ENCODE measurements around the gene RRAGD. TPM values are rescaled to one million over a fixed set of nuclear protein-coding genes. Genes with fewer than 3 reads are reported as not detected.

RRAGD gene, protein sequence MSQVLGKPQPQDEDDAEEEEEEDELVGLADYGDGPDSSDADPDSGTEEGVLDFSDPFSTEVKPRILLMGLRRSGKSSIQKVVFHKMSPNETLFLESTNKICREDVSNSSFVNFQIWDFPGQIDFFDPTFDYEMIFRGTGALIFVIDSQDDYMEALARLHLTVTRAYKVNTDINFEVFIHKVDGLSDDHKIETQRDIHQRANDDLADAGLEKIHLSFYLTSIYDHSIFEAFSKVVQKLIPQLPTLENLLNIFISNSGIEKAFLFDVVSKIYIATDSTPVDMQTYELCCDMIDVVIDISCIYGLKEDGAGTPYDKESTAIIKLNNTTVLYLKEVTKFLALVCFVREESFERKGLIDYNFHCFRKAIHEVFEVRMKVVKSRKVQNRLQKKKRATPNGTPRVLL
- total RNA-seq (ENCODE audit: insufficient read depth, low replicate concordance), result 9.6 TPM

DNA sequence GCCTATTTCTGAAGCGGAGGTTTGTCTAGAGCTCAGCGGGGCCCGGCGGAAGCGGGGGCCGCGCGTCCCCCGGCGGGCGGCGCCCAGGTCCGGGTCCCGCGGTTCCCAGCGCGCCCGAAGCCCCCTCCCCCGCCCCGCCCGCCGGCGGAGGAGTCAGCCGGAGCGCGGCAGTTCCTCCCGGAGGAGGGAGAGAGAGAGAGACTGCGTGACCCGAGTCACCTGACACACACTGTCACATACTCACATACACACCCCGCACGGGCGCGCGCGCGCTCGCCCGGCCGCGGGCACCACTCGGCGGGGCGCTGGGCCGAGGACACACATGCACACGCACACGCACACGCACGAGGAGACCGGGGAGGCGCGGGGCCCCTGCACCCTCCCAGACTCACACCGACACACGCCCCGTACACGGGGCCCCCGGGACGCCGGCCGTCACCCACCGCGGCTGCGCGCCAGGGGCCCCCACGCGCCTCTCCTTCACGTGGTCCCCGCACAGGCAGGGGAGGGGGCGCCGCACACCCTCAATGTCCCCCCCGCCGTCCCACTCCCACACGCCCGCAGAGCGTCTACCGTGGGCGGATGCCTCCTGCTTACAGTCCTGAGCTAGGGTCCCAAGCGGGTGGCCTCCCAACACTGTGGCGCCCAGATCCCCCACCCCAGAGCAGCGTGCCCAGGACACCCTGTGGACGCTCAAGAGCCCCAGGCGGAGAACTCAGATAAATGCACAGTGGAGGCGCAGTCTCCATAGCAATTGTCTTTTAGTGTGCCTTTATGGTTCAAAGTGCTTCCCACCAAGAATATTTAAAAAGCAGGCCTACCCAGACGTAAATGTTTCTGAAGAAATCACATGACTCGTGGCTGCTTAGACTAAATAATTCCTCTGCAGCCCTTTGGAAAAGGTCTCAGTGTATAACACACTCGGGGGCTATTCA is at the start of gene RRAGD:
Gene RRAGD, minus strand, starts transcription at position 203 of the 935 bp plus-strand sequence. CDS start 280 bp downstream, outside the sequence.
- peak; percentile 50 for DNase-seq (ENCODE audit: low spot score)

GRCh38 chr6:89460713-89461112 is 48.6 kb upstream of the RRAGD start:
- DNase-seq (ENCODE audit: low spot score), result no peak

DNA sequence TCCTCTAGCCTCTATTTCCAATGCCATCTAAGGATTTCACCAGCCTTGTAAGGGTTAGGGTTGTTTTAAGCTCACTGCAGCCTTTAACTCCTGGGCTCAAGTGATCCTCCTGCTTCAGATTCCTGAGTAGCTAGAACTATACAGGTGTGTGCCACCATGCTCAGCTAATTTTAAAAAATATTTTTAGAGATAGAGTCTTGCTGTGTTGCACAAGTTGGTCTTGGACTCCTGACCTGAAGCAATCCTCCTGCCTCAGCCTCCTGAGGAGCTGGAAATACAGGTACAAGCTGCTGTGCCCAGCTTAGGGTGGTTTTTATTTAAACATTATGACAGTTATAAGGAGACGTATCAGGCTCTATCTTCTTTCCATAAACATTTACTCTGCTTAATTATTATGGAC is 47.4 kb upstream of the RRAGD start:
- no peak for DNase-seq (ENCODE audit: low spot score)

GRCh38 chr6:89458704-89459103 is 46.6 kb upstream of the RRAGD start:
- no peak for DNase-seq (ENCODE audit: low spot score)

- no peak for DNase-seq (ENCODE audit: low spot score)
These were observed 42.2 kb upstream of the RRAGD start for GRCh38 chr6:89454300-89454699.

DNA sequence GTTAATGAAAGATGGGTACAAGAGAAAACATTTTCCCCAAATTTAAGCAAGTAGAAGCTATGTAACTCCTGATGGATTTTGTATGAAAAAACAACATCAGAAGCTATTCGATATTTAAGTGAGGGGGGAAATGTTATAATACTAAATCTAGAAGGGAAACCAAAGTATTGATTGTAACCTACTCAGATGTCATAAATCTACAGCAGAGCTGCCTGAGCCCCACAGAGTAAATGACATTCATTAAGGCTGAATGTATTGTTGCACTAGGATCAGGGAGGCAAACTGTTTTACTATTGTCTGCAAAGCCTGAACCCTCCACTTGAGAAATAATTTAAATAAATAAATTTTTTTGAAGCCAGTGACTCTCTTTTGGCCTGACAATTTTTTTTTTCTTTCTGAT is 40.2 kb upstream of the RRAGD start:
- DNase-seq (ENCODE audit: low spot score), result no peak

DNA sequence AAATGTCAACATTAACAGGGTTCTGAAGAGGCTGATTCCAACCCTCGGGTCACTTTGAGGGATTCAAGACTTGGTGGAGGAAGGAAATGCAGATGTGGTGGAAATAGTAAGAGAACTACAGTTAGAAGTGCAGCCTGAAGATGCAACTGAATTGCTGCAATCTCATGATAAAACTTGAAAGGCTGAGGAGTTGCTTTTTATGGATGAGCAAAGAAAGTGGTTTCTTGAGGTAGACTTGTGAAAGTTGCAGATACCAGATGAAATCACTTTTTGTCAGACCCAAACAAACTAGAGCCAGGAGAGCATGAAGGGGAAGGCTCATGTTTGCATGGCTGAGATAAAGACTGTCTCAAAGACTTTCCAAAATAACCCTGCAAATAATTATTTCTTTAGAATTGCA is 37.1 kb upstream of the RRAGD start:
- no peak for DNase-seq (ENCODE audit: low spot score)

GRCh38 chr6:89443658-89444057 is 31.6 kb upstream of the RRAGD start:
- DNase-seq (ENCODE audit: low spot score), result no peak

- DNase-seq (ENCODE audit: low spot score), result no peak
These were observed 28.1 kb upstream of the RRAGD start for GRCh38 chr6:89440200-89440599.

DNA sequence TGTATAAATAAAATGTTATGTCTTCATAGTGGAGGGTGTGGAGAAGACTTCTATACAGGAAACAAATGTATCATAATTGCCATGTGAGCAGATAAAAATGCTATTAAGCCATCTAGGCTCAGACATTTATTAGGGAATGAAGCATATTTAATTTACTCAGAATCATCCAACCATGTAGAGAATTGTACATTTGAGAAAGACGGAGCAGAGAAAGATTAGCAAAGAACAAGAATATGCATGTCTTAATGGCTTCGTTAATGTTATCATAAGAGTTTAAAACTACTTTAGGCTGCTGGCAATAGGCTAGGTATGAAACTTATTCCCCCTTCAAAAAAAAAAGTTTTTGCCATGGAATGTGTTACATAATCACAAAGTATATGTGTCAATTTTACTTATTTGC is 26.9 kb upstream of the RRAGD start:
- no peak for DNase-seq (ENCODE audit: low spot score)

GRCh38 chr6:89438248-89438647 is 26.2 kb upstream of the RRAGD start:
- no peak for DNase-seq (ENCODE audit: low spot score)

DNA sequence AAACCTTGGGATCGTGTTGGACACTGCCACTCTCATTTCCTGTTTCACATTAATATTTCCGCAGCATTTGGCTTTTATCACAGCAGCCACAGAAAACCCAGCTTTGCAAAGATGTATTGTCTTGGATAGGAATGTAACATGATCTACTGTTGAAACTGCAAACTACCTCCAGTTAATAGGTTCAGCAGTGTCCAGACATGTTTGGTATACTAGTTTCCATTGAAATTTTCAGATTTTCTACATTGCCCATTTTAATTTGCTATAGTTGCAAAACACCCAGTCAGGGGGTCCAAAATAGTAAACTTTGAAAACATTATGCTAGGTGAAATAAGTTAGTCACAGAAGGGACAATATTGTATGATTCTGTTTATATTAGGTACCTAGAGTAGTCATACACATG is 24.2 kb upstream of the RRAGD start:
- peak; percentile 26 for DNase-seq (ENCODE audit: low spot score)

GRCh38 chr6:89434954-89435353 is 22.9 kb upstream of the RRAGD start:
- peak; percentile 91 for DNase-seq (ENCODE audit: low spot score)

DNA sequence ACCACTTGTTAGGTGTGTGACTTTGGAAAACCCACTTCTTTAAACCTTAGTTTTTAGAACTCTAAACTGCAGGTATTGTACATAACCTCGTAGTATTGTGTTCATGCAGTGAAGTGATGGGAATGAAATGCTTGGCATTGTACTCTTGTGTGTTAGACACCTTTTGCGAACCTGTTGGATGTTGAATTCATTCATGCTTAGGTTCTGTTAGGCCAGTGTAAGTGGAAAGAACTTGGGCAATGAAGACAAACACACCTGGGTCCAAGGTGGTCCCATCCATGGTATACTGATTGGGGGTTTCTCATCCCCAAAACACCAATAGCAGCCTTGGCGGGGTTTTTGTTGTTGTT is 22.1 kb upstream of the RRAGD start:
- no peak for DNase-seq (ENCODE audit: low spot score)

DNA sequence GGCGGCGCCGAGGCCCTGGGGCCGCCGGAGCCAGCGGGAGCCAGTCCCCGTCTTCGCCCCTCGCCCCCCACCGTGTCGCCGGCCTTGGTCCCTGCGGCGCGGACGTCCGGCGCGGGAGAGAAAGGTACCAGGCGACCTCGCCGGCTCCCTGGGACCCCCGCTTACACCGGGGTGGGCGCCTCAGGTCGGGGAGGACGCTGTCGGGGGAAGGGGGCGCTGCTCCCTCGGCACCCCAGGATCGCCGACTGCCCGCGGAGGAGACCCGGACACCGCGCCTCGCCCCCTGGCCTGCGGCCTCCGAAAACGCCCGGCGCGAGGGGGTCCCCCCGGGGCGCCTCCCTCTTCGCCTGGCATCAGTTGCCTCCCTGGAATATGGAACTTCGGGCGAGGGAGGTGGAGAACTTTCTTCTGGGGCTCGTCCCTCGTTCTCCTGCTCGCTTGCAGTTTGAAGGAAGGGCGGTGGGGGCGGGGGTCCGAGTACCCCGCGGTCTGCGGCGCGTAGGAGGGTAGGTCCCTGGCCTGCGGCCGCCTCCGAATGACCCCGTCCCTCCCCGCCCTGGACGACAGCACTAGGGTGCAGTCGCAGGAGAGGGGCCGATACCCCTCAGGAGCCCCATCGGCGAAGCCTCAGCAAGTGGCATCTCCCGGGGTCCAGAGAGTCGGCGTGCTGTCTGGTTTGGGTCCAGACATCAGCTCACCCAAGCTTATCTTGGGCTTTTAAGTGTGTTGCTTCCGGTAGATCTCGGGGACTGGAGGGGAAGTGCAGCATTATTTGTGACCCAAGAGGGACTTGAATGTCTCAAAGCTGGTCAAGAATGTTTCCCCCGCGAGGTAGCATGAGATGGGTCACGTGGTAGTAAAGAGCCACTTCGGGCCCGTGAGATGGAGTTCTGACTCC is 21.4 kb upstream of the RRAGD start:
- DNase-seq (ENCODE audit: low spot score), result peak; percentile 49

GRCh38 chr6:89432875-89433251 is 20.8 kb upstream of the RRAGD start, which contains the start of gene ANKRD6:
Gene ANKRD6 (plus strand): TSS chr6:89433152. CDS start chr6:89566977, 133,825 bp downstream.
- DNase-seq (ENCODE audit: low spot score), result peak; percentile 71

DNA sequence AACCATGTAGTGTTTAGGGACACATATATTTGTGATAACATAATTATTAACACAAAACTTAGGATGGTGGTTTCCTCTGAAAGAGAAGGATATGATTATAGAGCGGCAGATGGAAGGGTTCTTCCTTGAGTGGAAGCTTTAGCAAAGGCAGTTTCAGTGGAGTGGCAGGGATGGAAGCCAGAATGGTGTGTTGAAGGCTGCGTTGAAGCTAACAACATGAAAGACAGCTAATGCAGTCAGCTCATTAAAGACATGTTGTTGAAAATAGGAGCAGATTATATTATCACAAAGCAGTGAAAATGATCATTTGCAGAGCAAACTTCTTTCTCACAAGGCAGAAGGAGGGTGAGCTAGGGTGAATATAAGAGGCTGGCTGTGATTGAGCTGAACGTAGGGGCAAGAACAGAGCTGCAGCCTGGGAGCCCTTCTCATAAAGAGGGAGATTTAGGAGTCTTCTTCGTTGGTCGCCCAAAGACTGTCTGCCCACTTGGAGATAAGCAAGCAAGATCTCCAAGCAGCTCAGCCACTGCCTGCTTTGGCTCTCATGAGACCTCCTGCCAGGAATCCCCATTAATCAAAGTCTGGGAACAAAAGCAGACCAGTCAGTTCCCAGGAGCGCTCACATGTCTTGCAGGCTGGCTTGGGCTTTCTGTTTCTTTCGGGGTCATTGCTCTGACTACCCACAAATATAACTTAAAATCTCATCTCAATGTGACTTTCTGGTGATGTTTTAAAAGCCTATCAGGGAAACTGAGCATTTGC is 18.3 kb upstream of the RRAGD start:
- peak; percentile 29 for DNase-seq (ENCODE audit: low spot score)

DNA sequence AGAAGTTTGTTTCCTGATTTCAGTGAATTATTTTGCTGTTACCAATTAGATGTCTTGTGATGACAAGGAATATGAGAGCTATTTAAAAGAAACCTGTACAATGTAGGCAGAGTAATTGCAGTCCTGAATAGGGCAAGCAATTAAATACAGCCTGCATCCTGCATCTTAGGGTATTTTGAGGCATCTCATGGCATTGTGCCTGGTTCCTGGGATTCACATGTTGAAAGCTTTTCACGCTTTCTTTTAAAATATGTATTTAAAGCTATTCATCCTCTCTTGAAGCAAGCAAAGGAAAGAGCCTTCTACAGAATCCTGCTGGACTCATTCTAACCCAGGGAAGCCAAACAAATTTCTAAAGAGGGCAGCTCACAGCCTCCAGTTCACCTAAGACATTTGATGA is 4.7 kb upstream of the RRAGD start:
- no peak for DNase-seq (ENCODE audit: low spot score)

DNA sequence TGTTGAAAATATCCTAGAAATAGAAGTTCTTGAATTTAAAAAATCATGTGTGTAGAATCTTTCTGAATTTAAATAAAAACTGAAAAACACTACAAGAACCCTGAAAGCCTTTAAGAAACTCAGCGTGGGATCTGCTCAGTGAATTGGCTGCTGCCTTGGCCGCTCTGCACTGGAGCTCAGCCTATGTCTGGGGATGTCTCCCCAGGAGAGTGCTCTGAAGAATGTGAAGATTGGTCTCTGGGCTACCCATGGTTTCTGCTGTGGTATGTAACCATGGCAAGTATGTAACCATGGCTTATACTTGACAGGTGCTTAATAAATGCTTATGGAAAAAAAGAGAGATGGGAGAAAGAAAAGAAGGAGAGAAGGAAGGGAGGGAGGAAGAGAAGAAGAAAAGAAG is 3.1 kb upstream of the RRAGD start:
- DNase-seq (ENCODE audit: low spot score), result no peak

DNA sequence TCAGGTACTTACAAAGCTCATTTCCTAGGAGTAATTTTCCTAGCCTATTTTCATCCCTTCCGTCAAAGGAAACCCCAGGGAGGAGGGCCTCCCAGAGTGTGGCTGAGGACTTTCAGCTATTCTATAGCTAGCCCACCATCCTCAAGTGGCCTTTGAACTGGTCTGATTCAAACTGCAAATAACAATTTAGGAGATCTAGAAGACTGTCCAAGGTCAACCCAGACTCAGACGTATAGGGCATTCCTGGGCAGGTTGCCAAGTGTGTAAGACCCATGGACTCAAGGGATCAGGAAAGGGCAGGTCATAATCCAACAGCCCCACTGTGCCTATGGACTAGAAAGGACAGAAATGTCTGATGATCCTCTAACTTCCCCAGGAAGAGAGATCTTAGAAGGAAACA is 2.1 kb upstream of the RRAGD start:
- DNase-seq (ENCODE audit: low spot score), result no peak

- no peak for DNase-seq (ENCODE audit: low spot score)
These were observed 930 bp upstream of the RRAGD start for GRCh38 chr6:89413006-89413400.

Measured in umbilical cord (tissue), 2 donors.